Measurements from ENCODE around the gene TBX20. TPM values are rescaled to one million over a fixed set of nuclear protein-coding genes. Genes with fewer than 3 reads are reported as not detected.

The TBX20 gene
- total and polyA plus RNA-seq, 4 donors = 0.21 to 0.89 (median 0.59) TPM

GRCh38 chr7:35289376-35289775, 35.5 kb upstream of the TBX20 start:
- TF ChIP-seq RXRA (IDR thresholded peaks at IDR 0.05) (no peak), FOXA2 (IDR thresholded peaks at IDR 0.05) (no peak), RAD21 (IDR thresholded peaks at IDR 0.05) (no peak), GABPA (IDR thresholded peaks at IDR 0.05 in 1 of 2, conservative IDR thresholded peaks at IDR 0.05 in 1 of 2) (no peak), MAX (IDR thresholded peaks at IDR 0.05) (no peak), HNF4A (conservative IDR thresholded peaks at IDR 0.05) (no peak), EGR1 (IDR thresholded peaks at IDR 0.05; ENCODE audit: low read depth in 2 of 2) (no peak), ATF3 (IDR thresholded peaks at IDR 0.05) (no peak)
- TF ChIP-seq, protein P1, sequence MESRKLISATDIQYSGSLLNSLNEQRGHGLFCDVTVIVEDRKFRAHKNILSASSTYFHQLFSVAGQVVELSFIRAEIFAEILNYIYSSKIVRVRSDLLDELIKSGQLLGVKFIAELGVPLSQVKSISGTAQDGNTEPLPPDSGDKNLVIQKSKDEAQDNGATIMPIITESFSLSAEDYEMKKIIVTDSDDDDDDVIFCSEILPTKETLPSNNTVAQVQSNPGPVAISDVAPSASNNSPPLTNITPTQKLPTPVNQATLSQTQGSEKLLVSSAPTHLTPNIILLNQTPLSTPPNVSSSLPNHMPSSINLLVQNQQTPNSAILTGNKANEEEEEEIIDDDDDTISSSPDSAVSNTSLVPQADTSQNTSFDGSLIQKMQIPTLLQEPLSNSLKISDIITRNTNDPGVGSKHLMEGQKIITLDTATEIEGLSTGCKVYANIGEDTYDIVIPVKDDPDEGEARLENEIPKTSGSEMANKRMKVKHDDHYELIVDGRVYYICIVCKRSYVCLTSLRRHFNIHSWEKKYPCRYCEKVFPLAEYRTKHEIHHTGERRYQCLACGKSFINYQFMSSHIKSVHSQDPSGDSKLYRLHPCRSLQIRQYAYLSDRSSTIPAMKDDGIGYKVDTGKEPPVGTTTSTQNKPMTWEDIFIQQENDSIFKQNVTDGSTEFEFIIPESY (IDR thresholded peaks at IDR 0.05) = no peak
- no peak overlapping the region for H3K4me3 ChIP-seq (ENCODE audit: low read depth in 1 of 3, low read length in 3 of 3)
- H3K9ac ChIP-seq (ENCODE audit: low read depth in 1 of 2, low read length in 2 of 2) = no peak overlapping the region
- no peaks in the 10 kb centered on the region for H3K36me3 ChIP-seq (ENCODE audit: control insufficient read depth in 4 of 4, insufficient read depth in 3 of 4, low read depth in 1 of 4, low read length in 3 of 4)
- 80% methylated on average over 6 of the region's 6 CpGs for WGBS
- H3K9me3 ChIP-seq (ENCODE audit: control insufficient read depth in 4 of 4, low read length in 3 of 4) = peaks cover 2 to 4% (median 3%) of the 10 kb centered on the region in 4 donors
- no peaks in the 10 kb centered on the region for H3K4me1 ChIP-seq (ENCODE audit: control insufficient read depth in 4 of 4, insufficient read depth in 4 of 4, low read length in 3 of 4)
- peaks cover 0 to 2% (median 0%) of the 10 kb centered on the region in 4 donors for H3K27me3 ChIP-seq (ENCODE audit: control insufficient read depth in 4 of 4, insufficient read depth in 4 of 4, low read length in 3 of 4)
- no peak for DNase-seq (ENCODE audit: low spot score)
- no peak overlapping the region for H3K27ac ChIP-seq (ENCODE audit: low read depth in 1 of 2, low read length in 2 of 2)

- WGBS = 66% methylated on average over 3 of the region's 3 CpGs
Observed at GRCh38 chr7:35286986-35287385, 33.1 kb upstream of the TBX20 start.

More at GRCh38 chr7:35286986-35287385, 33.1 kb upstream of the TBX20 start:
- no peak for DNase-seq (ENCODE audit: low spot score)
- no peaks in the 10 kb centered on the region for H3K36me3 ChIP-seq (ENCODE audit: control insufficient read depth in 4 of 4, insufficient read depth in 3 of 4, low read depth in 1 of 4, low read length in 3 of 4)
- no peaks in the 10 kb centered on the region for H3K4me1 ChIP-seq (ENCODE audit: control insufficient read depth in 4 of 4, insufficient read depth in 4 of 4, low read length in 3 of 4)
- H3K27me3 ChIP-seq (ENCODE audit: control insufficient read depth in 4 of 4, insufficient read depth in 4 of 4, low read length in 3 of 4) = peaks cover 0 to 9% (median 3%) of the 10 kb centered on the region in 4 donors
- peaks cover 0 to 2% (median under 1%) of the 10 kb centered on the region in 4 donors for H3K9me3 ChIP-seq (ENCODE audit: control insufficient read depth in 4 of 4, low read length in 3 of 4)
- H3K4me3 ChIP-seq (ENCODE audit: low read depth in 1 of 3, low read length in 3 of 3) = no peak overlapping the region
- no peak overlapping the region for H3K9ac ChIP-seq (ENCODE audit: low read depth in 1 of 2, low read length in 2 of 2)
- no peak overlapping the region for H3K27ac ChIP-seq (ENCODE audit: low read depth in 1 of 2, low read length in 2 of 2)
- TF ChIP-seq, protein P2, sequence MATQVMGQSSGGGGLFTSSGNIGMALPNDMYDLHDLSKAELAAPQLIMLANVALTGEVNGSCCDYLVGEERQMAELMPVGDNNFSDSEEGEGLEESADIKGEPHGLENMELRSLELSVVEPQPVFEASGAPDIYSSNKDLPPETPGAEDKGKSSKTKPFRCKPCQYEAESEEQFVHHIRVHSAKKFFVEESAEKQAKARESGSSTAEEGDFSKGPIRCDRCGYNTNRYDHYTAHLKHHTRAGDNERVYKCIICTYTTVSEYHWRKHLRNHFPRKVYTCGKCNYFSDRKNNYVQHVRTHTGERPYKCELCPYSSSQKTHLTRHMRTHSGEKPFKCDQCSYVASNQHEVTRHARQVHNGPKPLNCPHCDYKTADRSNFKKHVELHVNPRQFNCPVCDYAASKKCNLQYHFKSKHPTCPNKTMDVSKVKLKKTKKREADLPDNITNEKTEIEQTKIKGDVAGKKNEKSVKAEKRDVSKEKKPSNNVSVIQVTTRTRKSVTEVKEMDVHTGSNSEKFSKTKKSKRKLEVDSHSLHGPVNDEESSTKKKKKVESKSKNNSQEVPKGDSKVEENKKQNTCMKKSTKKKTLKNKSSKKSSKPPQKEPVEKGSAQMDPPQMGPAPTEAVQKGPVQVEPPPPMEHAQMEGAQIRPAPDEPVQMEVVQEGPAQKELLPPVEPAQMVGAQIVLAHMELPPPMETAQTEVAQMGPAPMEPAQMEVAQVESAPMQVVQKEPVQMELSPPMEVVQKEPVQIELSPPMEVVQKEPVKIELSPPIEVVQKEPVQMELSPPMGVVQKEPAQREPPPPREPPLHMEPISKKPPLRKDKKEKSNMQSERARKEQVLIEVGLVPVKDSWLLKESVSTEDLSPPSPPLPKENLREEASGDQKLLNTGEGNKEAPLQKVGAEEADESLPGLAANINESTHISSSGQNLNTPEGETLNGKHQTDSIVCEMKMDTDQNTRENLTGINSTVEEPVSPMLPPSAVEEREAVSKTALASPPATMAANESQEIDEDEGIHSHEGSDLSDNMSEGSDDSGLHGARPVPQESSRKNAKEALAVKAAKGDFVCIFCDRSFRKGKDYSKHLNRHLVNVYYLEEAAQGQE (IDR thresholded peaks at IDR 0.05) = no peak
- TF ChIP-seq JUND (IDR thresholded peaks at IDR 0.05) (no peak), EGR1 (IDR thresholded peaks at IDR 0.05; ENCODE audit: low read depth in 2 of 2) (no peak), FOXA1 (IDR thresholded peaks at IDR 0.05) (no peak), RXRA (IDR thresholded peaks at IDR 0.05) (no peak), FOXA2 (IDR thresholded peaks at IDR 0.05) (no peak), RAD21 (IDR thresholded peaks at IDR 0.05) (no peak), ATF3 (IDR thresholded peaks at IDR 0.05) (no peak), MAX (IDR thresholded peaks at IDR 0.05) (no peak), GABPA (IDR thresholded peaks at IDR 0.05 in 1 of 2, conservative IDR thresholded peaks at IDR 0.05 in 1 of 2) (no peak), TAF1 (conservative IDR thresholded peaks at IDR 0.05) (no peak), NR2F2 (IDR thresholded peaks at IDR 0.05) (no peak), HNF4A (conservative IDR thresholded peaks at IDR 0.05) (no peak), SP1 (IDR thresholded peaks at IDR 0.05) (no peak), HNF4G (IDR thresholded peaks at IDR 0.05) (no peak)
- TF ChIP-seq, protein P1 (IDR thresholded peaks at IDR 0.05) = no peak
- TF ChIP-seq, protein P3, sequence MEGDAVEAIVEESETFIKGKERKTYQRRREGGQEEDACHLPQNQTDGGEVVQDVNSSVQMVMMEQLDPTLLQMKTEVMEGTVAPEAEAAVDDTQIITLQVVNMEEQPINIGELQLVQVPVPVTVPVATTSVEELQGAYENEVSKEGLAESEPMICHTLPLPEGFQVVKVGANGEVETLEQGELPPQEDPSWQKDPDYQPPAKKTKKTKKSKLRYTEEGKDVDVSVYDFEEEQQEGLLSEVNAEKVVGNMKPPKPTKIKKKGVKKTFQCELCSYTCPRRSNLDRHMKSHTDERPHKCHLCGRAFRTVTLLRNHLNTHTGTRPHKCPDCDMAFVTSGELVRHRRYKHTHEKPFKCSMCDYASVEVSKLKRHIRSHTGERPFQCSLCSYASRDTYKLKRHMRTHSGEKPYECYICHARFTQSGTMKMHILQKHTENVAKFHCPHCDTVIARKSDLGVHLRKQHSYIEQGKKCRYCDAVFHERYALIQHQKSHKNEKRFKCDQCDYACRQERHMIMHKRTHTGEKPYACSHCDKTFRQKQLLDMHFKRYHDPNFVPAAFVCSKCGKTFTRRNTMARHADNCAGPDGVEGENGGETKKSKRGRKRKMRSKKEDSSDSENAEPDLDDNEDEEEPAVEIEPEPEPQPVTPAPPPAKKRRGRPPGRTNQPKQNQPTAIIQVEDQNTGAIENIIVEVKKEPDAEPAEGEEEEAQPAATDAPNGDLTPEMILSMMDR (IDR thresholded peaks at IDR 0.05; ENCODE audit: low read depth, low read length, missing input control) = no peak

Measured in liver (tissue), 9 donors.